Mammary epithelial cell (primary cell): ENCODE results near the gene LRIT2.

Experiments
- CTCF ChIP-seq, 2 donors: IDR thresholded peaks in 1 of 2; conservative IDR thresholded peaks in 1 of 2; 2 replicates each; pipeline ENCODE4 v1.5.1; 2011 to 2012; ENCODE audit warnings: inconsistent platforms in 2 of 2, low read length in 2 of 2, mild to moderate bottlenecking in 2 of 2, control low read depth in 1 of 2, low read depth in 1 of 2; ENCODE audit not compliant: insufficient read depth in 1 of 2; ENCODE audit errors: extremely low read depth in 1 of 2
- EZH2 ChIP-seq: IDR thresholded peaks from 2 replicates; pipeline ENCODE4 v1.6.1; 2012; ENCODE audit warnings: low read length, inconsistent platforms, borderline replicate concordance

- TF ChIP-seq CTCF (conservative IDR thresholded peaks at IDR 0.05 in 1 of 2, IDR thresholded peaks at IDR 0.05 in 1 of 2; ENCODE audit: extremely low read depth in 1 of 2, insufficient read depth in 1 of 2, low read depth in 1 of 2, low read length in 2 of 2), result no peak
- no peak for TF ChIP-seq EZH2
Observed at GRCh38 chr10:84254552-84255478, 29.5 kb upstream of the LRIT2 start.
